Frontal cortex (tissue), 4 donors: ENCODE results near the gene TBC1D17. TPM values are rescaled to one million over a fixed set of nuclear protein-coding genes. Genes with fewer than 3 reads are reported as not detected.

Experiments used
- DNase-seq, 2 donors: peaks; one replicate each; pipeline ENCODE4 v3.0.0; 2012; ENCODE audit warnings: low spot score in 2 of 2
- FAIRE-seq: peaks from 2 replicates; lab custom pipeline; 2012; peaks lifted over from hg19 to GRCh38; lab: Jason Lieb, UNC
- total RNA-seq: library from RNA; depleted of rRNA; stranded (reverse); fragments of >200 nt; gene quantifications from one replicate; pipeline ENCODE4 v1.2.3, GENCODE V29; 2014
- donor health status: control.
- donor health status: control.
- donor health status: control.

The TBC1D17 gene
- total RNA-seq, 1 donor from 2014 or later, result 5.7 TPM

GRCh38 chr19:49889038-49889686, 11.7 kb downstream of the TBC1D17 start:
- DNase-seq (no peak), FAIRE-seq (no peak)

GRCh38 chr19:49889687-49890348, 12.3 kb downstream of the TBC1D17 start:
- FAIRE-seq, result no peak
- peak; percentile 76 to 85 for DNase-seq

- DNase-seq, result no peak
- no peak for FAIRE-seq
These were observed 13.1 kb downstream of the TBC1D17 start for GRCh38 chr19:49890349-49891311.

- DNase-seq (no peak), FAIRE-seq (no peak)
These were observed 13.9 kb downstream of the TBC1D17 start for GRCh38 chr19:49891393-49891792.

DNA sequence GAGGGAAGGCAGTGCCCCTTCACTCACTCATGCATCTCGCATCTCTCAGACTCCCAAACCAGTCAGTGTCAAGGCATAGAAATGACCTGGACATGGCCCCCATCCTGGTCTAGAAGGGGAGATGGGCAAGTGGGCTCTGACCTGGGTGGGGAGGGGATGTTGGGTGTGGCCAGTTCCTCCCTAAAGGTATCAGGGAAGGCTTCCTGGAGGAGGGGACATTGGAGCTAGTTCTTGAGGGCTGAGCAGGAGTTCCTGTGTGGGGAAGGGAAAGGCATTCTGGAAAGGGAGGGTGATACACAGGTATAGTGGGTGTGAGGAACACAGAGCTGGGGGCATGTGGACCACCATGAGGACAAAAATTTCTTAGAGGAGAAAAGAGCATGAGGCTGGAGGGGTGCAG, 15.2 kb downstream of the TBC1D17 start:
- FAIRE-seq, result no peak

GRCh38 chr19:49894011-49894664, 16.6 kb downstream of the TBC1D17 start:
- DNase-seq (no peak), FAIRE-seq (no peak)

More for the DNA sequence above, 15.2 kb downstream of the TBC1D17 start:
- no peak for DNase-seq

DNA sequence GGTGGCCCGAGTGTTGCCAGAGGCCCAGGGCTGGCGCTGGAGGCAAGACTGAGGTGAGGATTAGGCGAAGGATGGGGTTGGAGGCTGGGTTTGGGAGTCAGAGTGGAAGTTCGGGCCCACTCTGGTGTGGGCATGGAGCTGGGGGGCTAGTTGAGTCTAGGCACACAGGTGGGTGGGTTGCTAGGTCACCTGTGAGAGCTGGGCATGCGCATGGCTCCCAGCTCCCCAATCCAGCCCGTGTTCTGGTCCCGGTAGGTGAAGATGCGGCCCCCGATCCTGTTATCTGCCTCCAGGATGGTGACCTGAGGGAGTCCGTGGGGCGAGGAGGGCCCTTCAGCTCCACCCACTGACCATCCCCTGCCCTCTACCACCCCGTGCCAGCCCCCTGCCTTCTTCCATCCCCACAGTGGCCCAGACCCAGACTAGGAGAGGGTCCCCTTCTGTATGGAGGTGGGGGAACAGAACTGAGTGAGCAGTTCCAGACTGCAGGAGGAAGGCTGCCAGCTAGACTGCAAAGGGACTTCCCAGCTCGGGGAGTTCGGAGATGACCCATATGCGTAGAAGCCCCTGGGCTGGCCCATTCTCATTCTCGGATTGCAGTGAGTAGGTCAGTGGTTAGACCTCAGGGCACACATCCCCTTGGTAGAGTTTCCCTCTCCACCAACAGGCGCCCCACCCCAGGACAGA, 17.5 kb downstream of the TBC1D17 start:
- DNase-seq (no peak), FAIRE-seq (no peak)

GRCh38 chr19:49895566-49896297, 18.2 kb downstream of the TBC1D17 start:
- no peak for DNase-seq
- no peak for FAIRE-seq

DNA sequence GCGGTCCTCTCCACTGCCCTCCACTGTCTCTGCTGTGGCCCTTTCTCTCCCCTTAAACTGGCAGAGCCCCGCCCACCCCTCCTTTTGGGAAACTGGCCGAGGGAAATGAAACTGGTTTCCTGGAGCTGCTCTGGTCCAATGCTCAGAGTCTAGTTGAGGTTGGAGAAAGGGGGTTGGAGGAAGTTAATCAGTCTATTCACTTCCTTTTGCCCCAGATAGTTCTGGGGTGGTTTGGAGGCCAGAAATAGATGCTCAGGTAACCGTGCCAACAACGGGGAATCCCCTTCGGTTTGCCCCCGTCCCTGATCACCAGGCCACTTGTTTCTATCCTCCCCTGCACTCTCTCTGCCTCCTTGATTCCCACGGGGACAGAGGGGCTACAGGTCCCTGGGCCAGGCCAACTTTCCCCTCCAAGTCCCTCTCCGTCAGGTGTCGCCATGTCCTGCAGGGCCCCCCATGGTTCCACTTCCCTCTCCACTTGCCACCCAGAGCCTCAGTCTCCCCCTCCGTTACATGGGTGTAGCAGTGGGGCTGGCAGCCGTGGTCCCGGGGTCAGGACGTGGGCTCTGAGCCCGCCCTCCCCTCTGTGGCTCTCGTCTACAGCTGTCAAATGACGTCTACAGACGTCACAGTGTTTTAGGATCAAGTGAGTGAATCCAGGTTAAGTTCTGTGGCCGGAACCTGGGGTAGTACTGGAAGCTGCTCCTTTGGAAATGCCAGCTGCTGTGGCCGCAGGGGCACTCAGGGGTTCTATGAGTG, 19.5 kb downstream of the TBC1D17 start, which contains the start of gene IL4I1:
IL4I1 (minus strand) TSS at position 25 of the 759 bp plus-strand sequence. CDS start 727 bp downstream, outside the sequence.
- FAIRE-seq (no peak), DNase-seq (no peak)

- DNase-seq (no peak), FAIRE-seq (no peak)
These were observed 26.6 kb downstream of the TBC1D17 start for GRCh38 chr19:49904136-49904535.

DNA sequence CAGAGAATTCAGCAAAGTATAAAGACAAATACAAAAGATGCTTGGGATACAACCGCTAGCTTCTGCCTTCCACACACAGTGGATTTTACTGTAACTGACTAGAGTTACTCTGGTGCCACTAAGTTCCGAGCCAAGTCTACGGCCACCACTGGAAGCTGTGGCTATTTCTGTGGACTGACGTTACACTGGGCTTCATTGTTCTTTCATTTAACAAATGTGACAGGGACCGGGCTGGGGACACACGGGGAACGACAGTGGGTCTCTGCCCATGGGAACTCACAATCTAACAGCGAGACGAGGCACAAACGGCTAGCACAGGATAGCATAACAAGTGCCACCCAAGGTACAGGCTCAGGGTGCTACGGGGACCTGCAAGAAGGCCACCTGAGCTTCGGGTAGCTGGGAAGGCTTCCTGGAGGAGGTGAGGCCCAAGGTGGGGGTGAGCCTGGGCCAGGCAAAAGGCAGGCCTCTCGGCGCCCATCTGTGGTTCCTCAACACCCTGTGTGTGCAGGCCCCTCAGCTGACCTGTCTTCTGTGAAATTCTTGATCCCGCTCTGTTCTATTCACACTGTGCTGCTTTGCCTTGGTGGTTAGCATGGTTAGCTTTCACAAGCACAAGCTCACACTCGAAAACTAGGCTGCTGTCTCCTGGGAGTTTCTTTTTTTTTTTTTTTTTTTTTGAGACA, 29.5 kb downstream of the TBC1D17 start:
- peak in 1 of 2 donors; percentile 51 for DNase-seq
- no peak for FAIRE-seq

GRCh38 chr19:49907745-49908446, 30.4 kb downstream of the TBC1D17 start:
- no peak for FAIRE-seq
- no peak for DNase-seq

GRCh38 chr19:49908480-49909420, 31.2 kb downstream of the TBC1D17 start:
- FAIRE-seq, result no peak

GRCh38 chr19:49910179-49910578, 32.7 kb downstream of the TBC1D17 start:
- DNase-seq (no peak), FAIRE-seq (no peak)

More at GRCh38 chr19:49908480-49909420, 31.2 kb downstream of the TBC1D17 start:
- DNase-seq, result no peak

DNA sequence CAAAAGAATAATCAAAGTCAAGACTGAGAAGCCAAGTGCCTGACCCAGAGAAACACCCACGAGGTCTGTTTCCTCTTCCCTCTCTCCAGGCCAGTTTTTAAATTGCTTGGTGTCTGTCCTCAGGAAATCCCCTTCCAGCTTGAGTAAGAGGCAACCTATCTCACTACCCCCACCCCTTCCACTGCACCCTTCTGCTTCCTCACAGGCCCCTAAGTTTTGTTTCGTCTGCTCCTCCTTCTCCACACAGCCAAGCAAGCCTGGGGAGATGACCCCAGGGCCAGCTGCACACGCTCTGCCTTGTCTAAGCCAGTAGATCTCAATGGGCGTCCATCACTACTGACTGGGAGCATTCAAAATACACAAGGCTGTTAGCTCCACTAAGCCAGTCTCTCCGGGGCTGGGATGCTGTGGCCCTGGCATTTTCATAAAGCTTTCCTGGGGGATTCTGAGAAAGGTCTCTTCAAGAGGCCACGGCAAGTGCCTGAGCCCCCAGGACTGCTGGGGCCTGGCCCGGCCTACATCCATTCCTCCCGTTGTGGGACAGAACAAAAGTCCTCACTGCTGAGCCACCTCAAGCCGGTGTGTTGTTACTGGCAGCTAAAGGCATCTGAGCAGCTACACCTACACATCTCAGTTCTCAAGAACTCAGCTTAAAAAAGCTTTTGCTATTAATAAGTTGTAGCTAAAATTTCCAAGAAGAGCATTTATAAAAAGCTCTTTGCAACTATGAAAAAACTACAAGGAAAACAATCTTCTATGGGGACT, 34.1 kb downstream of the TBC1D17 start:
- no peak for FAIRE-seq

More for the DNA sequence above, 34.1 kb downstream of the TBC1D17 start:
- no peak for DNase-seq
